Cortex of kidney (tissue), 1 donor: ENCODE results near the gene ACSL4.
"Not testable (repeated sequence)": the region's sequence is repeated elsewhere in the genome, so short reads cannot be mapped to it uniquely, and the experiment has no call there.

Experiments used
- DNase-seq: peaks from one replicate; lab custom pipeline; 2025; lab: John Stamatoyannopoulos, UW

The ACSL4 gene

DNA sequence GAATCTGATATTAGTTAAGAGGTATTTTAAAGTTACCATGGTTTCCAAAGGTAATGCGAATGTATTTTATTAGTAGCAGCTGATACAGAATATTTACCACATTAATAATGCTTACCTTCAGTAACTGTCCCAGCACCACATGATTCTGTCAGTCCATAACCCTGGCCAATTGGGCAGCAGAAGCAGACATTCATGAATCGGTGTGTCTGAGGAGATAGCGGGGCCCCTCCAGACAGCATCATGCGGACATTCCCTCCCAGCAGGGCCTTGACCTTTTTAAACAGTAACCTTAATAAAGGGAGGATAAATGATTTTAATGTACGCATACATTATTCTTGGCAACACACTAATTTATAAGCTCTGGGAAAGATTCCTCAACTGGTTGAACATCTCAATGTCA, 65.1 kb downstream of the ACSL4 start:
- DNase-seq = no peak

DNA sequence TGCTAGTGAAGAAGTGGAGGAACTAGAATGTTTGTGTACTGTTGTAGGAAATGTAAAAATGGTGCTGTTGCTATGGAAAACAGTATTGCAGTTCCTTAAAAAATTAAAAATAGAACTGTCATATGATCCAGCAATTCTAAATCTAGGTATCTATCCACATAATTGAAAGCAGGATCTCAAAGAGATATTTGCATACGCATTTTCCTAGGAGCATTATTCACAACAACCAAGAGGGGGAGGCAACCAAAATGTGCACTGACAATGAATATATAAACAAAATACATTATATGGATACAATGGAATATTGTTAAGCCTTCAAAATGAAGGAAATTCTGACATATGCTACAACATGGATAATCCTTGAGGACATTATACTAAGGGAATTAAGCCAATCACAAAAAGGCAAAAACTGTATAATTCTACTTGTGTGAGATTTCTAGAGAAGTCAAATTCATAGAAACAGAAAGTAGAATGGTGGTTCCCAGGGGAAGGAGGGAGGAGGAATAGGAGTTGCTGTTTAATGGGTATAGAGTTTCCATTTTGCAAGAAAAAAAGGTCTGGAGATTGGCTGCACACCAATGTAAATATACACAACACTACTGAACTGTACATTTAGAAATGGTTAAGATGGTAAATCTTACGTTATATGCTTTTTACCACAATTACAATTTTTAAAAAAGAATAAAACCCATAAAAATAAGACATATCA, 72.5 kb downstream of the ACSL4 start:
- DNase-seq = no peak

DNA sequence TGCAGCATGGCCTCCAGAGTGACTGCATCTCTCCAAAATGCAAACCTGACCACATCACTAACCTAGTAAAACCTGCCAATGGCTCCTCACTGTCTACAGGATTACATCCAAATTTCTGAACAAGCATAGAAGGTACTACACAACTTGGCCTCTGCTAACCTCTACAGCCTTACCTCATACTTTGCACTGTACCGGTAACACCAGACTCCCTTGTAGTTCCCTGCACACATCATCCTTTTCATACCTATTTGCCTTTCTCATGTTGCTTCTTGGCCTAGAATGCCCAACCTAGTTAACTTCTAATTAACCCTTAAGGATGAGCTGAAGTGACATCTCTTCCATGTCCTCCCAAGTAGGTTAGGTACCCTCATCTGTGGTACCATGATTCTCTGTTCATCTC, 74.7 kb downstream of the ACSL4 start:
- DNase-seq = no peak

DNA sequence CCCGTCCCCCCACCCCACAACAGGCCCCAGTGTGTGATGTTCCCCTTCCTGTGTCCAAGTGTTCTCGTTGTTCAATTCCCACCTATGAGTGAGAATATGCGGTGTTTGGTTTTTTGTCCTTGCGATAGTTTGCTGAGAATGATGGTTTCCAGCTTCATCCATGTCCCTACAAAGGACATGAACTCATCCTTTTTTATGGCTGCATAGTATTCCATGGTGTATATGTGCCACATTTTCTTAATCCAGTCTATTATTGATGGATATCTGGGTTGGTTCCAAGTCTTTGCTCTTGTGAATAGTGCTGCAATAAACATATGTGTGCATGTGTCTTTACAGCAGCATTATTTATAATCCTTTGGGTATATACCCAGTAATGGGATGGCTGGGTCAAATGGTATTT, 75.7 kb downstream of the ACSL4 start:
- not testable (repeated sequence) for DNase-seq

DNA sequence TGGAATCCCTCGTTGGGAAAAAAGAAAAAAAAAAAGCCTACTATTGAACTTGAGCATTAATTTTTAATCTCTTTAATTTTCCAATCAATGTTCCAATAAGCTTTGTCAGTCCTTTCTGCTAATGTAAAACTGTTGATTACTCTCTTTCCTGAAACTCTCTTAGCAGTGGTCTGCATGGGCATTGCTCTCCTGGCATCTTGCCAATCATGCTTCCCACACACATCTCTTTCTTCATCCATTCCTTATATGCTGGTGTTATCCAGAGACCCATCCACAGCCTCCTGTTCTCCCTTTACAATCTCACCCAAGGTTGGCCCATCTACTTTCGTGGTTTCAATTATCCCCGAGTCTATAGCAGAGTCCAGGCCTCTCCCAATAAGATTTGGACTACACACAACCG, 76.3 kb downstream of the ACSL4 start:
- DNase-seq = no peak

DNA sequence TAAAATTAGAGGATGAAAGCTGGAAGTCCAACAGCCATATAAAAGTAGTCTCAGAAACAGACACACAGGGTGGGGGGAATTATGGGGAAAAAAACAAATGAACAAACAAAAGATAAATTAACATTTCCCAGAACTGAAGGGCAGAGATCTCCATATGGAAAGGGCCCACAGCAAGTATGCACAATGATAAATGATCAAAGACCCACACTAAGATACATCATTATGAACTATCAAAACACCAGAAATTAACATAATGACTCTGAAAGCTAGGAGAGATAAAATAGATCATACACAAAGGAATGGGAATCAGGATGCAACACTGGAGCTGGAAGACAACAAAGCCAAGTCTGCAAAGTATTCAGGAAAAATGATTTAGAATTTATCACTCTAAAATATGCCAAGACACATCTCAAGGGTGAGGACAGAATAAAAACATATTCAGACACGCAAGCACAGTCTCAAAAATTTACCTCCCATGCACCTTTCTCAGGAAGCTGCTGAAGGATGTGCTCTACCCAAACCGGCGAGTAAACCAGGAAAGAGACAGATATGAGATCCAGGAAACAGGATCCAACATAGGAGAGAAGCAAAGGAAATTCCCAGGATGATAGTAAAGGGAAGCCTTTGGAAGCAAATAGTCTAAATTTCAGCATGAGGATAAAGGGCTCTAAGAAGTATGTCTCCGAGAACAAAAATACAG, 77.4 kb downstream of the ACSL4 start:
- DNase-seq = no peak

DNA sequence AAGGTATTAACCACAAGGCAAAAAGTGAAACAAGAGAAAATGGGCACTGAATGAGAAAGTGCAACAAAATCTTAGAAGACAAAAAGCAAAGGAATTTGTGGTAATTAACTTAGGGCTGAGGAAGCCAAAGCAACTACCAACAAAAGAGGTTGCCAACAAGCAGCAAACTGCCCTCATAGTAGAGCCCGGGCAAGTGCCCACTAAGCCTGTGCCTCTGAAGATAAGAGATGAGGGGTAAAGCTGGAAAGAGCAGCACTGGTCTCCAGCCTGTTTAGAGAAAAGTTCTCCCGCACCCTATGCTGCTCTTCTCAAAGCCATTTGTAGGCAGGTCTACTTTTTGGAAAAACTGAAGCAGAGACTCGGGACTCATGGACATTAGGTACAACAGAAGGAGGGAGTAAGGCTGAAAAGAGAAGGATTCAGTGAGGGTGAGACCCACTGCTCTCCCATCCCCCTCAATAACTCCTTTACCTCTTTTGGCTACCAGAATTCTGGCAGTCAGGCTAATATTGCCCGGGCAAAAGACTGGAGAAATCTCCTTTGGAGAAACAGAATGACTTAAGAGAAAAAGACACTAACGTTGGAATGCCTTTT, 78.4 kb downstream of the ACSL4 start:
- DNase-seq = no peak

DNA sequence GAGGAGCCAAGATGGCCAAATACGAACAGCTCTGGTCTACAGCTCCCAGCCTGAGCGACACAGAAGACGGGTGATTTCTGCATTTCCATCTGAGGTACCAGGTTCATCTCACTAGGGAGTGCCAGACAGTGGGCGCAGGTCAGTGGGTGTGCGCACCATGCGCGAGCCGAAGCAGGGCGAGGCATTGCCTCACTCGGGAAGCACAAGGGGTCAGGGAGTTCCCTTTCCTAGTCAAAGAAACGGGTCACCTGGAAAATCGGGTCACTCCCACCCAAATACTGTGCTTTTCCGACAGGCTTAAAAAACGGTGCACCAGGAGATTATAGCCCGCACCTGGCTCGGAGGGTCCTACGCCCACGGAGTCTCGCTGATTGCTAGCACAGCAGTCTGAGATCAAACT, 88.4 kb downstream of the ACSL4 start:
- DNase-seq = not testable (repeated sequence)

DNA sequence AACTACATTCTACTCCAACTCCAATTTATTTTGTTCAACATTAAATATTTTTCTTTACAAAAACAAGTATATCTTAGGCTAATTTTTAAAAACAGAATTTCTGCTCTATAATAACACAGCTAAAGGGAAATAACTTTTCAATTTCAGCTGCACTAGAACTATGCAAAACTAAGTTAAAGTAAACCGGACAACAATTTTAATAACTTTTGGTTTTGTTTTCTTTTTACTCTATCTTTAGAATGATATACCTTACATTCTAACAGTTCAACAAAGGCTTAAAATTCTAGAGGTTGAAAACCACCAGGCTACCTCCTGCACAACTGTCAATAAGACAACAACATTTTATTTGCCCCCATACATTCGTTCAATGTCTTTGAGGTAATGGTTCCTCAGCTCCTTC, 89.4 kb downstream of the ACSL4 start:
- DNase-seq = no peak

DNA sequence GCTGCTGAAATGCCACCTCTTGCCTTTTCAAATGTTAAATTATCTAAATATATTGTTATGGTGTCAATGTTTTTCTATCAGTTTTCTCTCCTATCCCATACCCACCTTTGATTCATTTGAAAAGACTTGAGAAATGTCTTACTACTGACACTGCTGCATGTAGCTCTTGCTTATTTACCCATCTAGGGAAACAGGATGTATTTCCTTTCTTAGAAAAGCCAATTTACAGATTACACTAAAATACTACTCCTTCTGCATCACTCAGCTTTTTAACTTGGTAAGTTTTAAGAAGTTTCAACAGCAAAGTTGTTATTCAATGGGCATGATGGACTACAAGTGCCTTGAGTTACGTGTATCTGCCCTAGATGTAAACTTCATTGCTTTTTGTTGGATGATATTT, 94.9 kb downstream of the ACSL4 start:
- no peak for DNase-seq

DNA sequence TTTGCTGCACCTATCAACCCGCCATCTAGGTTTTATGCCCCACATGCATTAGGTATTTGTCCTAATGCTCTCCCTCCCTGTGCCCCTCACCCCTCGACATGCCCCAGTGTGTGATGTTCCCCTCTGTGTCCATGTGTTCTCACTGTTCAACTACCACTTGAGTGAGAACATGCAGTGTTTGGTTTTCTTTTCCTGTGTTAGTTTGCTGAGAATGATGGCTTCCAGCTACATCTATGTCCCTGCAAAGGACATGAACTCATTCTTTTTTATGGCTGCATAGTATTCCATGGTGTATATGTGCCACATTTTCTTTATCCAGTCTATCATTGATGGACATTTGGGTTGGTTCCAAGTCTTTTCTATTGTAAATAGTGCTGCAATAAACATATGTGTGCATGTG, 95.6 kb downstream of the ACSL4 start:
- DNase-seq = not testable (repeated sequence)

DNA sequence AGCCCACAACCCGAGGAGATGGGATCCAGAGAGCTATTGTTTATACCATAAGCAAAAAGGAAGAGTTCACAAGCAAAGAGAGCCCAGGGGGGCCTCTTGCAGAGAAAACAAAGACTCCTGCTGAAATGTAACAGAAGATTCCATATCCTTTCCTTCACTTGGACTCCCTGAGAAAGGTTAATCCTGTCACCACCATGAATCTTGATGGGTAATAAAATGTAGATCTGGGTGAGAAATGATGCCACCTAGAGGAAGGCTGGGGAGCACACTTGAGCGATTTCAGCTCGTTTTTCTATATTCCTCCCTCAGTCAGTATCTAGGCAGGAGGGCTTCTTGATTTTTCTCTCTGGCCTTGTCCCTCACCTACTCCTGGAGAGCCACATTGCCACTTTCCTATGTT, 97.9 kb downstream of the ACSL4 start:
- no peak for DNase-seq

DNA sequence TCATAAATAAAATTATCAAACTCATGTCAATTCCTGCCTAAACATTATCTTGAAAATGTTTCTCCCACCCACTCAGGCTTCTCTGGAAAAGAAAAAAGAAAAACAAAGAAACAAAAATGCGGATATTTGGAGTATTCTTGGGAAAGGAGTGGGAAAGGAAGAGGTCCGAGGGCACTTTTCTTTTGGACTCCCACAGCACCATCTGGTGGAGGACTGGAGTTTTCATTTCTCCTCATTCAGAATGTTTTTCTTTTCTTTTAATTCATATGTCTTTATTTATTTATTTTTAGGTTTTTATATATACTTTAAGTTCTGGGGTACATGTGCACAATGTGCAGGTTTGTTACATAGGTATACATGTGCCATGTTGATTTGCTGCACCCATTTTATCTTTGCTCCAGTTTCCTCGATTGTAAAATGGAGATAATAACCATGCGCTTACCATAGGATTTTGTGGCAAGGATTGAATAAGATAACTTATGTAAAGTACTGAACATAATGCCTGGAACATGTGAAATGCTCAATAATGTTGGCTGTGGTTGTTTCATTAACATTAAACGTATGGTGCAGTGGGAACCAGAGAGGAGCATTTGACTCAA, 100.1 kb downstream of the ACSL4 start:
- DNase-seq = no peak

DNA sequence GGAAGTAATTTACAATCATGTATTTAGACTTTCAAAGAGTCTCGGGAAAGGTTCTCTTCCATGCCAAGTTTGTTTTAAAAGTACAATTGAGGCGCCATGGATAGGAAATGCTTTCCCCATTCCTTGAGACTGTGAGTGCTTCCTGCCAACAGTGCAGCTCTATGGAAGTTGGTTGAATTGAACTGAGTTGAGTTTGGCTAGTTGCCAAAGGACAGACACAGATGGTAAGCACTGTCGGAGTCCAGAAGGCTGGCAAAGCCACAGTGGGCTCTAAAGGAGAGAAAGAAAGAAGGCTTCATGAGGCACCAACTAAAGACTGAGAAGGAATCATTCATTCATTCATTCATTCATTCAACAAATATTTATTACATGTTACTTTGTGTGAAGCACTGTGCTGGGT, 103.7 kb downstream of the ACSL4 start:
- DNase-seq = no peak

DNA sequence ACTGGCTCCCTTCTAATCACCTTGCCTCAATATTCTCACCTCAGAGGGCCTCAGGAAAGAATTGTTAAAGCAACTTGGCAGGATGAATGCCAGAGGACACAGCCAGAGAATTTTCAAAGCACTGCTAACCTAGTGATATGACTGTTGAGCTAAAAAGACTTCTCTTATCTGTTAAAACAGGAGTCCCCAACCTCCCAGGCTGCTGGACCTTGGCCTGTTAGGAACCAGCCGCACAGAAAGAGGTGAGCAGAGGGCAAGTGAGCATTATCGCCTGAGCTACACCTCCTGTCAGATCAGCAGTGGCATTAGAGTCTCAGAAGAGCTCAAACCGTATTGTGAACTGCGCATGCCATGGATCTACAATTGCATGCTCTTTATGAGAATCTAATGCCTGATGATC, 106.4 kb downstream of the ACSL4 start:
- DNase-seq = no peak

DNA sequence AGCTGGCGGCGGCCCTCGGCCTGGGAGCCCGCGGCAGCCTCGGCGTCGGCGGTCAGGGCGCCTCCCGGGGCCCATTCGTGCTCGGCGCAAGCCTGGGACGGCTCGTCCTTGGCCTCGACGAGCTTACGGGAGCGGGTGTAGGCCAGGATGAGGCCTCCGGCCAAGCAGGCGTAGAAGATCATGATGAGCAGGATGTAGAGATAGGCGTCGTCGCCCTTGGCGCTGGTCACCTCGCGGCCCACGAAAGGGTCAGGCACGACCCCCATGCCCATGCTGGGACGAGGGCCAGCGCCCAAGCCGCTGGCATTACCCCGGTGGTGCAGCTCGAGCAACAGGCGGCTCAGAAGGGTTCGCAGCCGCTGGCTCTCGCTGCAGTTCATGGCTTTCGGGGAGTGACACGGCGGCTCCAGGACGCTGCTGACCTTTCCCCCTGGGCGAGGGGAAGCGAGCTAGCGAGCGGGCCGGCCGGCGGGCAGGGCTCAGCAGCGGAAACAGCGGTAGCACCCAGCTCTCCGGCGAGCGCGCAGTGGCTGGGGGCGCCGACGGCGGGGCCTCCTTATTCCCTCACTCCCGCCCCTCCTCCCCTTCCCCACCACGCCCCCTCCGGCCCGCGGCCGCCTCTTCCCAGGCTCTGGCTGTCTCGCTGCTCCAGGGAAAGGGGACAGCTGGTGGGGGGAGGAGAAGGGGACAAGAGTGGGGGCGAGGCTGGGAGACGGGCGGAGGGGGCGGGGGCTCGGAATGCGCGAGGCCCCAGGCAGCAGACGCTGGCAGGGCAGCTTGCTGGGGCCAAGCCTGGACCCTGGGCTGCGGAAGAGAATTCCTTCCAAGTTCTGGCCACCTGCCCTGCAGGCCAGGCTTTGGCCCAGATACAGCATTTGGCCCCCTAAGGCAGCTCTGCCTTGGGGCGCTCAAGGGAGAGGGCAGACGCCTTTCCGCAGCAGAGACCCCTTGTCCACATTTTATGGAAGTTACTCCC, 108.1 kb downstream of the ACSL4 start, which contains the start of gene KCNE5:
TSS of gene KCNE5 (minus strand) at position 532 of the 976 bp plus-strand sequence. CDS start at position 380, 152 bp downstream.
- no peak for DNase-seq

DNA sequence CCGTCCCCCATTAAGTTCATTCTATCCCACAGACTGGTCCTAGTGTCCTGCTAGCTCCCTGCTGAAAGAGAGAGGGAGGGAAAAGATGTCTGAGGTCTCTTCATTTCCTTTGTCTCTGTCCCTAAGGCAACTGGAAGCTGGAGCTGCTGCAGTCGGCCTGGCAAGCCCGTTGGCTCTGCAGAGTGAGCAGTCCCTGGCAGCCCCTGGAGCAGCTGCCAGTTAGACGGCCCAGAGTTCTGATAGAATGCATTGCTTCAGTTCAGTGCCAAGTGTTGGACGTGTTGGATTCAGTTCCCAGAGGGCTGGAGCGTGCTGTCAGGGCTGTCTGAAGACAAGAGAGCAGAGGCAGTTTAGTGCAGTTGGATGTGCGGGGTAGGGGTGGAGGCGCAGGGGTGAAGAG, 109.1 kb downstream of the ACSL4 start:
- DNase-seq = no peak

DNA sequence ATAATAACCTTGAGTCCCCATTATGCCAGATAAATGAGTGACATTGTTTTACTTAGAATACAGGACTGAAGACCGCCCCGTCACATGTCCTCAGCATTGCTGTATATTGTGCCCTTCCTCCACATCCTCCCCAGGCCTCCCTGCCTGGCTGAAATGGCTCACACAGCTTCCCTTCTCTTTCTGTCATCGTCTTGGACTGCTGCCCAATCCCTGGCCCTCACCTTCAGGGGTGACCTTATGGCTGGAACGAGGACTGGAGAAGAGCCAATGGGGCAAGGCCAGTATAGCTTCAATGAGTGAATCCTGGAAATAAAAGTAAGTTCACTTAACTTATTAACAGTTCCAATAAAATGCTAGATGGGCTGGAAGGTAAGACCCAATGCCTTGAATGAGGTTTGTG, 110.8 kb downstream of the ACSL4 start:
- no peak for DNase-seq

DNA sequence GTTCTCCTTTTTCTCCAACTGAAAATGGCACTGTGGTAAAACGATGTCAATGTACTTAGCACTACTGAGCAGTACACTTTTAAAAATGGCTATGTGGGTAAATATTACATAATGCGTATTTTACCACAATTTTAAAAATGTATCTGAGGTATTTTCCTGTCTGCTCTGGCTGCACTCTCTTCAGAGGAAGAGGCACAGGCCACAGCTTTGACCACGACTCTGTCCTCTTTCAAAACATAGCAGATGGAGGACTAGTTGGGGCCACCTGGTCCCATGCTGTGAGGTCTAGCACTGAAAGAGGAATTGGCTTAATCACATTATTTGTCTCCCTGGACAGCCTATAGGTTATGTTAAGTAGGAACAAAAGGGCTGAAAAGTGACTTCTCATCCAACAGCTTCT, 113.3 kb downstream of the ACSL4 start:
- no peak for DNase-seq

DNA sequence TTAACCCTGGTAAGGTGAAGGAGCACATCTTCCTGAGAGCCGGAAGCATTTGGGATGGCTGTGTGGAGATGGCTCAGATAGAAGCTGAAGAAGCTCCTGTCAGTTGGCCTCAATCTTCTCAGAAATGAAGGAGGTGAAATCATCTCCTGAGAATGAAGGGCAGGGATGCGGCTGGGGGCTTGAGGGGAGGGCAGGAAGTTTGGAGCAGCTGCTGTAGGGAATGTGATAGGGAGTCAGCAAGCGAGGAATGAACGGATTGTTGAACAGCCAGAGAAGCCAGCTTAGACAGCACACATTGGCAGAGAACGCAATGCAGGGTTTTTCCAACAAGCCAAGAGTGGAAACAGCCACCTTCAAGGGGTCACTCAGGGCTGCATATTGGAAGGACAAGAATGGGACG, 118.1 kb downstream of the ACSL4 start:
- DNase-seq = no peak

DNA sequence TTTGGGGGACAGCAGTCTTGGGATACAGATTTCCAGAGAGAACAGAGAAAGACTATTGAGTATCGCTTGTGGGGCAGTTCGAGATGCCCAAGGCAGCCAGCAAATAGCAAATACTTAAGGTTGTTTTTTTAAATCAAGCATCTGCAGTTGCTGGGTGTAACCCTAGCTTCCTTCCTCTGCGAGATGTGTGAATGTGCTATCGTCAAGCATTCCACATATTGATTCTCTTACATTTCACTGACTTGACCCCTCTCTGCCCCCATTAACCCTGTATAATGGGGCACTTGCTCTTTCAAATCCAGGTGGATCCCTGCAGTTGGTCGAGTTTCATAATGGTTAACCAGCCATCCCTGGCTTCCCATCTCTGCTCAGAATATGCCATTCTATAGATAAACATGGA, 131.6 kb downstream of the ACSL4 start:
- DNase-seq = no peak

DNA sequence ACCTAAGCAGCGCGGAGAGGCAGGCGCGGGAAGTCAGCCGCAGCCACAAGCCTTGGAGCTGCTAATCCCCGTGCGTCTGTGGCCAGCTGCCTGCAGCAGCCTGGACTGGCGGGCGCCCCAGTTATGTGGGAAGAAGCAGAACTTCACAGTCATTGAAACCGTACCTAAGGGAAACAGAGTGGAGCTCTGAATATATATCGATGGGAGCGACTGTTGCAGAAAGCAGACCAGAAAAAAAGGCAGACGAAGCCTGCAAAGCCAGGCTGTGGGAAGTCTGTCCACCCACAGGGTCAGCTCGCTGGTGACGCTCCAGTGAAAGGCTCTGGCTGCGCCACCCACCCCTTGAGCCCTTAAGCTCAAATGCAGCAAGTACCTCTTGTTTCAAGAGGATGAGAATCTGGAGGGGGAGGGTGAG, 132.8 kb downstream of the ACSL4 start:
- no peak for DNase-seq
